Fibroblast of lung (primary cell): Measurements from ENCODE around the gene HIVEP3.

ENCODE experiments used
- EZH2 ChIP-seq: IDR thresholded peaks from 2 replicates; pipeline ENCODE4 v1.5.1; 2012; ENCODE audit warnings: low read length, control low read depth, mild to moderate bottlenecking; ENCODE audit errors: missing control alignments
- TF ChIP-seq, protein P1 (sequence below), 2 donors: IDR thresholded peaks in 1 of 2; conservative IDR thresholded peaks in 1 of 2; 1 replicate in 1 of 2; 2 replicates in 1 of 2; pipeline ENCODE4 v1.5.1; 2011 to 2012; ENCODE audit warnings: low read length in 2 of 2, control low read depth in 1 of 2, inconsistent platforms in 1 of 2, low read depth in 1 of 2, mild to moderate bottlenecking in 1 of 2

DNA sequence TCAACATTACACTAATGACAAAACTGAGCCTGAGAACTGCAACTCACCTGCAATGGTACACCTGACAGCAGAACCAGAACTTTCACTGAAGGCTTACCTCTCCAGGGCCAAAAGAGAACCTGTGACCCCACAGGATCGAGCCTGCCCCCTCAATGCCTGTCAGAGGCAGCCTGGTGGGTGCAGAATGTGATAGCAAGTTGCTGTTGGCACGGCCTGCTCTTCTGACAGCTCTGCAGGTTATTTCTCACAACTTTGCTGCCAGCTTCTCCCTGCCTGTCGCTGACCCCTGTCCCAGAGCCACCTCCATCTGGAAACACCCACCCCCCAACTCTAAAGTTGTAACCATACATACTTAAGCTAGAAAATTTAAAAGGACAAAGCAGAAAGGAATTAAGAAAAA lies 35.2 kb downstream of the HIVEP3 start:
- TF ChIP-seq, protein P1, sequence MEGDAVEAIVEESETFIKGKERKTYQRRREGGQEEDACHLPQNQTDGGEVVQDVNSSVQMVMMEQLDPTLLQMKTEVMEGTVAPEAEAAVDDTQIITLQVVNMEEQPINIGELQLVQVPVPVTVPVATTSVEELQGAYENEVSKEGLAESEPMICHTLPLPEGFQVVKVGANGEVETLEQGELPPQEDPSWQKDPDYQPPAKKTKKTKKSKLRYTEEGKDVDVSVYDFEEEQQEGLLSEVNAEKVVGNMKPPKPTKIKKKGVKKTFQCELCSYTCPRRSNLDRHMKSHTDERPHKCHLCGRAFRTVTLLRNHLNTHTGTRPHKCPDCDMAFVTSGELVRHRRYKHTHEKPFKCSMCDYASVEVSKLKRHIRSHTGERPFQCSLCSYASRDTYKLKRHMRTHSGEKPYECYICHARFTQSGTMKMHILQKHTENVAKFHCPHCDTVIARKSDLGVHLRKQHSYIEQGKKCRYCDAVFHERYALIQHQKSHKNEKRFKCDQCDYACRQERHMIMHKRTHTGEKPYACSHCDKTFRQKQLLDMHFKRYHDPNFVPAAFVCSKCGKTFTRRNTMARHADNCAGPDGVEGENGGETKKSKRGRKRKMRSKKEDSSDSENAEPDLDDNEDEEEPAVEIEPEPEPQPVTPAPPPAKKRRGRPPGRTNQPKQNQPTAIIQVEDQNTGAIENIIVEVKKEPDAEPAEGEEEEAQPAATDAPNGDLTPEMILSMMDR (conservative IDR thresholded peaks at IDR 0.05 in 1 of 2, IDR thresholded peaks at IDR 0.05 in 1 of 2; ENCODE audit: low read depth in 1 of 2, low read length in 2 of 2), result no peak
- TF ChIP-seq EZH2, result no peak
